GM21529 (cell line): ENCODE data around the gene SFXN5.

Experiments
- ATAC-seq: cut with Tn5 transposase; IDR thresholded peaks from one replicate; pipeline ENCODE4 v1.9.1; 2021; ENCODE audit not compliant: unreplicated experiment

Gene SFXN5

GRCh38 chr2:72959554-72959953 lies 112.0 kb downstream of the SFXN5 start:
- no peak for ATAC-seq

- no peak for ATAC-seq
These were observed 112.7 kb downstream of the SFXN5 start for GRCh38 chr2:72958542-72959385.

GRCh38 chr2:72956936-72957335 lies 114.6 kb downstream of the SFXN5 start:
- no peak for ATAC-seq

GRCh38 chr2:72956050-72956395 lies 115.5 kb downstream of the SFXN5 start:
- ATAC-seq, result no peak

- no peak for ATAC-seq
These were observed 116.1 kb downstream of the SFXN5 start for GRCh38 chr2:72955228-72956049.

- ATAC-seq, result no peak
These were observed 116.9 kb downstream of the SFXN5 start for GRCh38 chr2:72954376-72955227.

- no peak for ATAC-seq
These were observed 117.5 kb downstream of the SFXN5 start for GRCh38 chr2:72953976-72954375.

- no peak for ATAC-seq
These were observed 118.0 kb downstream of the SFXN5 start for GRCh38 chr2:72953528-72953927.

- no peak for ATAC-seq
These were observed 118.6 kb downstream of the SFXN5 start for GRCh38 chr2:72952961-72953360.

GRCh38 chr2:72952110-72952823 lies 119.2 kb downstream of the SFXN5 start:
- ATAC-seq, result no peak

GRCh38 chr2:72951303-72952095 lies 120.0 kb downstream of the SFXN5 start:
- ATAC-seq, result no peak

- ATAC-seq, result no peak
These were observed 120.8 kb downstream of the SFXN5 start for GRCh38 chr2:72950558-72951255.

- ATAC-seq, result no peak
These were observed 121.9 kb downstream of the SFXN5 start for GRCh38 chr2:72949642-72950041.

GRCh38 chr2:72949045-72949444 lies 122.5 kb downstream of the SFXN5 start:
- no peak for ATAC-seq

GRCh38 chr2:72947952-72948830 lies 123.3 kb downstream of the SFXN5 start:
- no peak for ATAC-seq

GRCh38 chr2:72946466-72946865 lies 125.0 kb downstream of the SFXN5 start:
- no peak for ATAC-seq

GRCh38 chr2:72945450-72946019 lies 126.0 kb downstream of the SFXN5 start:
- ATAC-seq, result no peak
